Measurements from ENCODE around the gene NCK1.
"Not testable (repeated sequence)": the region's sequence is repeated elsewhere in the genome, so short reads cannot be mapped to it uniquely, and the experiment has no call there.

NCK1 gene

DNA sequence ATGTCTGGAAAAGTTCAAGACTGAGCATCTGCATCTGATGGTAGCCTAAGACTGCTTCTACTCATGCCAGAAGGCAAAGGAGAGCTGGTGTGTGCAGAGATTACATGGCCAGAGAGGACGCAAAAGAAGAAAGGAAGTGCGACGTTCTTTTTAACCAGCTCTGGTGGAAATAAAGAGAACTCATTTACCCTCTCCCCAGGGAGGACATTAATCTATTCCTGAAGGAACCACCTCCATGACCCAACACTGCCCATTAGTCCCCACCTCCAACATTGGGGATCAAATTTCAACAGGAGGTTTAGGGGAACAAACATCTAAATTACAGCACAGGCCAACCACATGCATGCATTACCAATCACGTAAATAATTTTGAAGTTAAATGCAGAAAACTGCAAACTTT, 1.5 kb upstream of the NCK1 start:
- no peak for DNase-seq (ENCODE audit: low read depth, low spot score)
- H3K27ac ChIP-seq: no peak overlapping the region

DNA sequence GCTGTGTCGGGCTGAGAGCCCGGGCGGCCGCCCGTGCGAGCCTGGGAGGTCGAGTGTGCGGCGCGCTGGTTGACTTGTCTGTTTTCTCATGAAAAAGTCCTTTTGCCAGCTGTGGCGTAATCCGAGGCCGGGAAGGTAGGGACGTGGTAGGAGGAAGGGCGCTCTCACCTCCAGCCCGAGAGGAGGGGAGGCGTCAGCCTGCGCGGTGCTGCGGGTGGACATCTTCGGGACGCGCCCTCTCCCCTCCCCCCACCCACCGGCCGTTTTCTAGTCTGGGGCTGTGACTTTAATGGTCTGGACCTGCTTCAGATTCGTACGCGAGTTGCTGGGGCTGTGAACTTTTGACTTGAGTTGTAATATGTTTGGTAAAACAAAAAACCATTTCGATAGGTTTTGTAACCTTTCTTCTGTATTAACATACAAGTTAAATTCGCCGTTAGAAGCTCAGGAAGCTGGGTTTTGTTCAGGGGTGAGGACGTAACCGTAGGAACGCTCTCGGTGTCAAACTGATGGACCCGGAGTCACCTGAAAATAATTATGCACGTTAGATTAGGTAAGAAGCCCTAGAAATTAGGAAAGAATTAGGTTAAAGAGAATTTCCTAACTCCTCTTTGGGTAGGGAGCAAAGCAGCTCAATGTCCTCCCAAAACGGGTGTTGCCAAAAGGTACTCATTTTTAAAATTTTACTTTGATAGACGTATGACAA, 762 bp downstream of the NCK1 start:
- H3K27ac ChIP-seq: peak overlapping the region; percentile 88
- peak; percentile 22 for DNase-seq (ENCODE audit: low read depth, low spot score)

GRCh38 chr3:136869282-136869681, 7.3 kb downstream of the NCK1 start:
- no peak for DNase-seq (ENCODE audit: low read depth, low spot score)
- no peak overlapping the region for H3K27ac ChIP-seq

DNA sequence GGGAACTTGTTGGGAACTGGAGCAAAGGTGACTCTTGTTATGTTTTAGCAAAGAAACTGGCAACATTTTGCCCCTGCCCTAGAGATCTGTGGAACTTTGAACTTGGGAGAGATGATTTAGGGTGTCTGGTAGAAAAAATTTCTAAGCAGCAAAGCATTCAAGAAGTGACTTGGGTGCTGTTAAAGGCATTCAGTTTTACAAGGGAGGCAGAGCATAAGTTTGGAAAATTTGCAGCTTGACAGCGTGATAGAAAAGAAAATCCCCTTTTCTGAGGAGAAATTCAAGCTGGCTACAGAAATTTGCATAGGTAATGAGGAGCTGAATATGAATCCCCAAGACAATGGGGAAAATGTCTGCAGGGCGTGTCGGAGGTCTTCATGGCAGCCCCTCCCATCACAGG, 10.2 kb downstream of the NCK1 start:
- H3K27ac ChIP-seq; DNase-seq (ENCODE audit: low read depth, low spot score): not testable (repeated sequence)

- H3K27ac ChIP-seq; DNase-seq (ENCODE audit: low read depth, low spot score): not testable (repeated sequence)
Observed at GRCh38 chr3:136879510-136879909, 17.5 kb downstream of the NCK1 start.

DNA sequence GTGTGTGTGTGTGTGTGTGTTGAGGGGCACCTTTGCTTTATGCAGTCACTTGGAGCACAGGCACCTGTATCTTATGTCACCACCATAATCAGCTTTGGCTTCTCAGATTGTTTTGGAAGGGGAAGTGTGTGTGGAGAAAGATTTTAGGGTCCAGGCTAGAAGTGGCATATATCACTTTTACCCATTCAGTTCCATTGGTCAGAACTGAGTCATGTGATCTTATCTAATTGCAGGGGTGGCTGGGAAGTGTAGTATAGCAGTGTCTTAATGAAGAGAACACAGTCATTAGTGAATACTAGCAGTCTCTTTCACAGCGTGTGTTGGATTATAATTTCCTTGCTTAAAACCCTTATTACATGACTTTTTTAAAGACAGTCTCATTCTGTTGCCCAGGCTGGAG, 20.6 kb downstream of the NCK1 start:
- DNase-seq (ENCODE audit: low read depth, low spot score): no peak

DNA sequence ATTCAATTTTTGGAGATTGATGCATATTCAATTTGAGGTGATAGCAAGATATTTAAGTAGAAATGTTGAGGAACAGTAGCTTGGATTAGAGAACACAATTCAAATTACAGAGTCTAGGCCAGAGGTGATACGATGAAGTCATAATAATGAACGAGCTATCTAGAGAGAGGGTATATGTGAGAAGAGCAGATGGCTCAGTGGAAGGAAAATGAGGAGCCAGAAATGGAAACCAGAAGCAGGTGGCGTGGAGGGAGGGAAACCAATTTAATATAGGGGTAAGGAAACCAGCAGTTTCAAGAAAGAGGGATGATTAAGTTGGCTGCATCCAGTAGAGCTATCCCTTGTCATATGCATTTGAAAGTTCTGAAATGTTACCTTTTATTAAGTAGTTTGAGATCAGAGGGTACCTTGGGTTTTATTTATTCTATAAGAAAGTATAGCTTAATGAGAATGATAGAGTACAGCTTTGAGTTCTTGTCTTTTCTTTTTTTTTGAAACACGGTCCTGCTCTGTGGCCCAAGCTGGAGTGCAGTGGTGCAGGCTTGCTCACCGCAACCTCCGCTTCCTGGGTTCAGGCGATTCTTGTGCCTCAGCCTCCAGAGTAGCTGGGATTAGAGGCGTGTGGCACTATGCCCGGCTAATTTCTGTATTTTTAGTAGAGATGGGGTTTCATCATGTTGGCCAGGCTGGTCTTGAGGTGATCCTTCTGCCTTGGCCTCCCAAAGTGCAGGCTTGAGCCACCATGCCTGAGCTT, 22.1 kb downstream of the NCK1 start:
- H3K27ac ChIP-seq: no peak overlapping the region
- DNase-seq (ENCODE audit: low read depth, low spot score): no peak

More for the DNA sequence above, 20.6 kb downstream of the NCK1 start:
- no peak overlapping the region for H3K27ac ChIP-seq

DNA sequence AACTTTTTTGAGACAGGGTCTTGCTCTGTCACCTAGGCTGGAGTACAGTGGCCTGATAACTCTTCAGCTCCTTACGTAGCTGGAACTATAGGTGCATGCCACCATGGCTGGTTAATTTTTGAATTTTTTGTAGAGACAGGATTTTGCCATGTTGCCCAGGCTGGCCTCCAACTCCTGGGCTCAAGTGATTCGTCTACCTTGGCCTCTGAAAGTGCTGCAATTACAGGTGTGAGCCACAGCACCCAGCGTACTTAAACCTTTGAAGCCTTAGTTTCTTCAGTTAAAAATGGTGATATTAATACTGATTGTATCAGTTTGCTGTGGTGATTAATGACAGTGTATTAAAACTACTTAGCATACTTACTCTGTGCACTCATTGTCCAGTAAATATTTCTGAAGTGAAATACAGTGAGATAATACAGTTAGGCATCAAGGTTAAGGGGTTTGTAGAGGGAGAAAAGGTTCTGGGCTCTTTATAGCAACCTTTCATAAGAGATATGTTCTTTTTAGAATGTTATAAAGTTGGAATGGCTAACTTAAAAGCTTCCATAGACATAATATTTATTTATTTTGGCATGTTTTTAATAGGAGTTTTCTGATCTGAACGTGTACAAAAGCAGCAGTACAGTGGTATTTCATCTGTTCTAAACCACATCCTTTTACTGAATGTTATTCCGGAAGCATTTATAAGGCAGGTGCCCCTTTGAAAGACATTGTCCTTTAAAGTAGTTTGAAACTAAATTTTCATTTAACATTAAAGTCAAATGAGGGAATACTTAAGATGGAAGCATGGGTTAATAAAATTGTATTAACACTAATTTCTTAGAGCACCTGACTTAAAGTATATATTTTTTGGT, 23.6 kb downstream of the NCK1 start:
- no peak for DNase-seq (ENCODE audit: low read depth, low spot score)
- no peak overlapping the region for H3K27ac ChIP-seq

DNA sequence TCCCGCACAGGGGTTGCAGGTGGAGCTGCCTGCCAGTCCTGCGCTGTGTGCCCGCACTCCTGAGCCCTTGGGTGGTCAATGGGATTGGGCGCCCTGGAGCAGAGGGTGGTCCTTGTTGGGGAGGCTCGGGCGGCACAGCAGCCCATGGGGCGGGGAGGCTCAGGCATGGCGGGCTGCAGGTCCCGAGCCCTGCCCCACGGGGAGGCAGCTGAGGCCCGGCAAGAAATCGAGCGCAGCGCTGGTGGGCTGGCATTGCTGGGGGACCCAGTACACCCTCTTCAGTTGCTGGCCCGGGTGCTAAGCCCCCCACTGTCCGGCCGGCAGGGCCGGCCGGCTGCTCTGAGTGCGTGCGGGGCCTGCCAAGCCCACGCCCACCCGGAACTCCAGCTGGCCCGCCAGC, 27.9 kb downstream of the NCK1 start:
- DNase-seq (ENCODE audit: low read depth, low spot score): no peak
- H3K27ac ChIP-seq: no peak overlapping the region

- DNase-seq (ENCODE audit: low read depth, low spot score): no peak
- H3K27ac ChIP-seq: peak overlapping the region; percentile 81
Observed at GRCh38 chr3:136891934-136892855, 30.2 kb downstream of the NCK1 start.

- peak; percentile 69 for DNase-seq (ENCODE audit: low read depth, low spot score)
- H3K27ac ChIP-seq: peak overlapping the region; percentile 81
Observed at GRCh38 chr3:136893848-136894443, 31.9 kb downstream of the NCK1 start.

DNA sequence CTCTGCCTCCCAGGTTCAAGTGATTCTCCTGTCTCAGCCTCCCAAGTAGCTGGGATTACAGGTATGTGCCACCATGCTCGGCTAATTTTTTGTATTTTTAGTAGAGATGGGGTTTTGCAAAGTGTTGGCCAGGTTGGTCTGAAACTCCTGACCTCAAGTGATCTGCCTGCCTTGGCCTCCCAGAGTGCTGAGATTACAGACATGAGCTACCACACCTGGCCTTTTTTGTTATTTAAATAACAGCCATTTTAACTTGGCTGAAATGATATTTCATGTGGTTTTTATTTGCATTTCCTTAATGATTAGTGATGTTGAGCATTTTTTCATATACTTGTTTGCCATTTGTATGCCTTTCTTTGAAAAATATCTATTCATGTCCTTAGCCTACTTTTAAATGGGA, 35.2 kb downstream of the NCK1 start:
- DNase-seq (ENCODE audit: low read depth, low spot score): not testable (repeated sequence)

DNA sequence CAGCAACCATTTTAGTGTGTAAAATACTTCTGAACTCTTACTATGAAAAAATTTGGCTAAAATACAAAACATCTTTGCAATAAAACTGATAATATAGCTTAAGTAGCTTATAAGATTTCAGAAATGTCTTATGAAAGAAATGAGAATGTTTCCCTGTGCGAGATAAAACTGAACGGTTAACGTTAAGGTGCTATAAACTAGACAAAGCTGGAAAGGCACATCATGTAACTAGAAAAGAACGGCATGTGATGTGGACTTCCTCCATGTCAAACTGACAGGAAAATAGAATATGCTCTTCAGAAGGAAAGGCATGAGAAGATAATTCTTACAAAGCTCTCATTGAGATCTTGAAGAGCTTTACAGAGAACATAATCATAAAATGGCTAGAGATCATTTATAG, 36.5 kb downstream of the NCK1 start:
- DNase-seq (ENCODE audit: low read depth, low spot score): no peak
- no peak overlapping the region for H3K27ac ChIP-seq

More for the DNA sequence above, 35.2 kb downstream of the NCK1 start:
- not testable (repeated sequence) for H3K27ac ChIP-seq

- no peak for DNase-seq (ENCODE audit: low read depth, low spot score)
- no peak overlapping the region for H3K27ac ChIP-seq
Observed at GRCh38 chr3:136898954-136899353, 36.9 kb downstream of the NCK1 start.

DNA sequence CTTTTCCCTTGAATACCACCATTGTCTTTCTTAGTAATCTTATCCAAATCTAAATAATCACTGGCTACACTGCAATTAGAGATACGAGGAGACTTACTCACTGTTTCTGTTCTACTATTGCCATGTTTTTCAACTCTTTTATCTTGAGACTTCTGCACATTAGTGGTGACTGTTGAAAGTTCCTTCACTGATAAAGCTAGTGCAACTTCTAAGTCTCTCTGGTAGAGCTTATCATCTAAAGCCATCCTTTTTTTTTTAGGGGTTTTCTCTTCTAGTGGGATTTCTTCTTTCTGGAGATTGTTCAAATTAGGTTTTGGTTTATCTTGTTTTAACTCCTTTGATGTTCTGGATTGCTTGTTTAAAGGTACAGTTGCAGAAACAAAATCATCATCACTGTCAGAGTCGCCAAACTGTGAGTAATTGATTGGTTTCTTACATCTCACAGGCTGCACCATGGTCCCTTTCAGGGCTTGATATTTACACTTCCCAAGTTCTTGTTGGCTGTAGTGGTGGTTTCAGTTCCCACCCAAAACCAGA, 37.7 kb downstream of the NCK1 start:
- no peak overlapping the region for H3K27ac ChIP-seq

GRCh38 chr3:136900694-136901093, 38.7 kb downstream of the NCK1 start:
- H3K27ac ChIP-seq; DNase-seq (ENCODE audit: low read depth, low spot score): not testable (repeated sequence)

More for the DNA sequence above, 37.7 kb downstream of the NCK1 start:
- DNase-seq (ENCODE audit: low read depth, low spot score): no peak

DNA sequence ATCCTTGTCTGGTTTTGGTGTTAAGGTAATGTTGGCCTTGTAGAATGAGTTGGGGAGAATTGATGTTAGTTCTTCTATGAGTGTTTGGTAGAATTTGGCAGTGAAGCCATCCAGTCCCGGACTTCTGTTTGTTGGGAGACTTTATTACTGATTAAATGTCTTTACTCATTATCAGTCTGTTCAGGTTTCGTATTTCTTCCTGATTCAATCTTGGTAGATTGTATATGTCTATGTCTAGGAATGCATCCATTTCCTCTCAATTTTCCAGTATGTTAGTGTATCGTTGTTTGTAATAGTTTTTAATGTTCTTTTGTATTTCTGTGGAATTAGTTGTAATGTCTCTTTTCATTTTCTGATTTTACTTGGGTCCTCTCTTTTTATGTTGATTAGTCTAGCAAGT, 39.4 kb downstream of the NCK1 start:
- H3K27ac ChIP-seq: no peak overlapping the region
- DNase-seq (ENCODE audit: low read depth, low spot score): no peak

DNA sequence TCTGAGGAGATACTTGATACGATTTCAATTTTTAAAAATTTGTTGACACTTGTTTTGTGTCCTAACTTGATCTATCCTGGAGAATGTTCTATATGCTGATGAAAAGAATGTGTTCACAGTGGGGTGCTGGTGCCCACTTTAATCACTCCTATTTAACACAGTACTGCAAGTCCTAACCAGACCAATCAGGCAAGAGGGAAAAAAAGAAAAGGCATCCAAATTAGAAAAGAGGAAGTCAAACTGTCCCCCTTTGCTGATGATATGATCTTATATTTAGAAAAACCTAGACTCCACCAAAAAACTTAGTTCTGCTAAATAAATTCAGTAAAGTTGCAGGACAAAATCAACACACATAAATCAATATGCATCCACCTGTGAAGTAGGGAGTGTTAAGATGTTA, 40.5 kb downstream of the NCK1 start:
- H3K27ac ChIP-seq; DNase-seq (ENCODE audit: low read depth, low spot score): not testable (repeated sequence)

DNA sequence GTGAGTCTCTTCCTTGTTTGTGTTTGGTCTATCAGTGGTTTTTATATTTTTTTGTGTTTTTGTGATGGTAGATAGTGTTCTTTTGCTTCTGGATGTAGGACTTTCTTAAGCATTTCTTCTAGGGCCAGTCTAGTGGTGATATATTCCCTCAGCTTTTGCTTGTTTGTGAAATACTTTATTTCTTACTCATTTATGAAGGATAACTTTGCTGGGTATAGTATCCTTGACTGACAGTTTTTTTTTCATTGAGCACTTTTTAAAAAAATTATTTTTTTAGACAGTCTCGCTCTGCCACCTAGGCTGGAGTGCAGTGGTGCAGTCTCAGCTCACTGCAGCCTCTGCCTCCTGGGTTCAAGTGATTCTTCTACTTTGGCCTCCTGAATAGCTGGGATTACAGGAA, 41.9 kb downstream of the NCK1 start:
- no peak for DNase-seq (ENCODE audit: low read depth, low spot score)
- H3K27ac ChIP-seq: no peak overlapping the region

Measured in epithelial cell of prostate (primary cell).